ENCODE results near the gene ZNF207.
"Not testable (repeated sequence)": the region's sequence is repeated elsewhere in the genome, so short reads cannot be mapped to it uniquely, and the experiment has no call there.

Gene ZNF207

DNA sequence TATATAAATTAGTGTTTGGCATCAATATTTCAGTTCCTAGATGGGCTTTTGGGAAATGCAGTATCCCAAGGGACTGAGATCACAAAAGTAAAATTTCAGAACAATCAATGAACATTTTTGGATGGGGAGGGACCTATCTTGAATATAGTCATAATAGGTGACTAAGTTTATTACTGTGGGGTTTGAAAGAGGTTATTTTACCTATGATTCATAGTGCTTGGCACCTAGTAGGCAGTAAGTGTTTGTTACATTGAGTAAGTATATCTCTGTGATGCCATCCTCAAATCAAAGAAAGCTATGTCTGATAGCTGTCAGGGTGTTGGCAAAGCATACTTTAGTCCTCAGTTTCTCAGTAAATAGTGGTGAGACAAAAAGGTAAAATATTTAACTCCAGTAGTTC is 36.9 kb downstream of the ZNF207 start:
- no peak for DNase-seq (ENCODE audit: insufficient read length, low spot score)
- TF ChIP-seq, protein P1, sequence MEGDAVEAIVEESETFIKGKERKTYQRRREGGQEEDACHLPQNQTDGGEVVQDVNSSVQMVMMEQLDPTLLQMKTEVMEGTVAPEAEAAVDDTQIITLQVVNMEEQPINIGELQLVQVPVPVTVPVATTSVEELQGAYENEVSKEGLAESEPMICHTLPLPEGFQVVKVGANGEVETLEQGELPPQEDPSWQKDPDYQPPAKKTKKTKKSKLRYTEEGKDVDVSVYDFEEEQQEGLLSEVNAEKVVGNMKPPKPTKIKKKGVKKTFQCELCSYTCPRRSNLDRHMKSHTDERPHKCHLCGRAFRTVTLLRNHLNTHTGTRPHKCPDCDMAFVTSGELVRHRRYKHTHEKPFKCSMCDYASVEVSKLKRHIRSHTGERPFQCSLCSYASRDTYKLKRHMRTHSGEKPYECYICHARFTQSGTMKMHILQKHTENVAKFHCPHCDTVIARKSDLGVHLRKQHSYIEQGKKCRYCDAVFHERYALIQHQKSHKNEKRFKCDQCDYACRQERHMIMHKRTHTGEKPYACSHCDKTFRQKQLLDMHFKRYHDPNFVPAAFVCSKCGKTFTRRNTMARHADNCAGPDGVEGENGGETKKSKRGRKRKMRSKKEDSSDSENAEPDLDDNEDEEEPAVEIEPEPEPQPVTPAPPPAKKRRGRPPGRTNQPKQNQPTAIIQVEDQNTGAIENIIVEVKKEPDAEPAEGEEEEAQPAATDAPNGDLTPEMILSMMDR (IDR thresholded peaks at IDR 0.05; ENCODE audit: insufficient read depth, missing control alignments), result no peak
- no peak for FAIRE-seq

DNA sequence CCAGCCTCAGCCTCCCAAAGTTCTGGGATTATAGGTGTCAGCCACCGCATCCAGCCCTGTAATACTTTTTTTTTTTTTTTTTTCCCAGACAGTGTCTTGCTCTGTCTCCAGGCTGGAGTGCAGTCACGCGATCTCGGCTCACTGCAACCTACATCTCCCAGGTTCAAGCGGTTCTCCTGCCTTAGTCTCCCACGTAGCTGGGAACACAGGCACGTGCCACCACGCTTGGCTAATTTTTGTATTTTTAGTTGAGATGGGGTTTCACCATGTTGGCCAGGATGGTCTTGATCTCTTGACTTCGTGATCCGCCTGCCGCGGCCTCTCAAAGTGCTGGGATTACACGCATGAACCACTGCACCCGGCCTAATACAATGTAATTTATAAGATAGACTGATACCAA is 38.2 kb downstream of the ZNF207 start:
- not testable (repeated sequence) for DNase-seq (ENCODE audit: insufficient read length, low spot score); FAIRE-seq

GRCh38 chr17:32388613-32389459 is 38.9 kb downstream of the ZNF207 start:
- TF ChIP-seq, protein P1 (IDR thresholded peaks at IDR 0.05; ENCODE audit: insufficient read depth, missing control alignments), result no peak
- FAIRE-seq (no peak), DNase-seq (ENCODE audit: insufficient read length, low spot score) (no peak)

- FAIRE-seq, result no peak
Observed at GRCh38 chr17:32393904-32394303, 43.9 kb downstream of the ZNF207 start.

DNA sequence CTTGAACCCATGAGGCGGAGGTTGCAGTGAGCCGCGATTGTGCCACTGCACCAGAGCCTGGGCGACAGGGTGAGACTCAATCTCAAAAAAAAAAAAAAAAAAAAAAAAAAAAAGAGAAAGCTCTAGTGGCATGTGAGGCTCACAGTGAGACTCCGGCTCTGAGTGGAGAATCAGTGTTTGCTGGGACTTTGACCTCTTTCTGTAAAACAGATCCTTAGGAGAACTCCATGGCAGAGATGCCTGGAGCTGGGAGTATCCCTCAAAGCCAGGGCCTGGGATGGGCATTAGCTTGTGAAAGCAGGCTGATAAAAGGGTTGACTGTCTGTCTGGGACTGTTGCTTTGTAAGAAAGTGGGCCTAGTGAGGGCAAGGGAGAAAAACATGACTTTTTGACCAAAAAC is 46.4 kb downstream of the ZNF207 start:
- TF ChIP-seq, protein P1 (IDR thresholded peaks at IDR 0.05; ENCODE audit: insufficient read depth, missing control alignments), result no peak
- DNase-seq (ENCODE audit: insufficient read length, low spot score) (no peak), FAIRE-seq (no peak)

More at GRCh38 chr17:32393904-32394303, 43.9 kb downstream of the ZNF207 start:
- TF ChIP-seq, protein P1 (IDR thresholded peaks at IDR 0.05; ENCODE audit: insufficient read depth, missing control alignments), result no peak
- no peak for DNase-seq (ENCODE audit: insufficient read length, low spot score)

DNA sequence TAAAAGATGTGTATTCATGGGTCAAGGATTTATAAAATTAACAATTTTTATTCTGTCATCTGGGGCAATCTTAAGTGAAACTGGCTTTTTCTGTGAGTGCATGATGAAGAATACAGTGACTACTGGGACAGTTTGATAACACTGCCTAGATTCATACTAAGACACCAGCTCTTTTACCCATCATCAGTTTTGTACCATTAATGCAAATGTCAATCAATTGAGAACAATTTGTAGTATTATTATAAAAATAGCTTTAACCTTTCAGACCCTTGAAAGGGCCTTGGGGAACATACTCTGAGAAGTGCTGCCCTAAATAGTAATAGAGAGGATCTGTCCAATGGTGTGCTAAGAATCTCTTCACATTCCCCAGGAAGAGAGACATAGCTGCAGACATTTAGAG is 49.0 kb downstream of the ZNF207 start:
- TF ChIP-seq, protein P1 (IDR thresholded peaks at IDR 0.05; ENCODE audit: insufficient read depth, missing control alignments), result no peak
- DNase-seq (ENCODE audit: insufficient read length, low spot score) (no peak), FAIRE-seq (no peak)

DNA sequence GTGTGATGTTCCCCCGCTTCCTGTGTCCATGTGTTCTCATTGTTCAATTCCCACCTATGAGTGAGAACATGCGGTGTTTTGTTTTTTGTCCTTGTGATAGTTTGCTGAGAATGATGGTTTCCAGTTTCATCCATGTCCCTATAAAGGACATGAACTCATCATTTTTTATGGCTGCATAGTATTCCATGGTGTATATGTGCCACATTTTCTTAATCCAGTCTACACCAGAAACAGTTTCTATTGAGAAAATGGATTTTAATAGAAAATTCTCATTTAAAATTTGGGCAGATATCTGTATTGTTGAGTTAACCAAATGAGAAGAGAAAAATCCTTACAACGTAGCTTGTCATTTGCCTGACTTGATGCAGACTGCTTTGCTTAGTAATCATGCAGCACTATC is 60.1 kb downstream of the ZNF207 start:
- FAIRE-seq; DNase-seq (ENCODE audit: insufficient read length, low spot score): not testable (repeated sequence)

DNA sequence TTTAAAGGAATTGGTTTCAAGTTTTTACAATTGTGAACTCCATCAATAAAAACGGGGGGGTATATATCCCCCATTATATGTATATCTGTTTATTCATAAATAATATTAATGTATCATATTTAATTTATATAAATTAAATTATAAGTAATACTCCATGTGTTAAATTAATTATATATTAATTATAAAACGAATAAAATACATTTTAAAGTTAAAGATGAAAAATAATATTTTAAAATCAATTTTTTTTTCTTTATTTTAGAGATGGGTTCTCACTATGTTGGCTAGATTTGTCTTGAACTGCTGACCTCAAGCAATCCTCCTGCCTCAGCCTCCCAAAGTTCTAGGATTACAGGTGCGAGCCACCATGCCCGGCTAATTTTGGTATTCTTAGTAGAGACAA is 76.9 kb downstream of the ZNF207 start:
- TF ChIP-seq, protein P1 (IDR thresholded peaks at IDR 0.05; ENCODE audit: insufficient read depth, missing control alignments), result no peak
- FAIRE-seq (no peak), DNase-seq (ENCODE audit: insufficient read length, low spot score) (no peak)

Measured in D721Med (cell line).